Measurements from ENCODE around the gene AQP12B.

DNA sequence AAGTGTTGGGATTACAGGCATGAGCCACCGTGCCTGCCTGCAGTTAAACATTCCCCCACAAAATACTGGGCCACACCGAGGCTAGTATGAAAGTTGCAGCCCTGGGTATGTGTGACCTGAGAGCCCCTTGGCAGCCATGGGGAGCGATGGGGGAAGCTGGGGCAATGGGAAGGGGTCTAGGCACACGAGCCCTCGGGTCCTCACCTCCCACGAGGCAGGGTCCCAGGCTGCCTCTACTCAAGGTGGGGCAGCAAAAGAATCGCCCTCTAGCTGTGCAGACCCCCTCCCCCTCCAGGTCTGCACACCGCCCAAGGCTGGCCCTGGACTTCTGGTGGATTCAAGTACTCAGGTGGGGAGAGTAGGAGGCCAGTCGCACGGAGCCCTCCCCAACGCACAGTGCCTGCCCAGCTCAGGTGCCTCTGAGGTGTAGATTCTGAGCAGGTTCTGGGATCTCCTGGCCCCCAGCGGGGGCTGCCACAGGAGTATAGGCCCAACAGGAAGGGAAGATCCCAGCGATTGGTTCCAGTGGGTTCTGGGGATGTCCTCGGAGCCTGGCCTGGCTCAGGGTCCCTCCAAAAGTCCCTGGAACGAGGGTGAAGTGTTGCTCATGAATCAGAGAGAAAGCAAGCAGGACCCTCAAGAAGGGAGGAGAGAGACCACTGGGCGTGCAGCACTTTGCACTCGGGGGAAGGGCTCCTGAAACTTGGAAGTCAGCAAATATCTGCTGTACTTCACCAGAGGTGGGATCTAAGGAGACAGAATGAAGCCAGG, 54.8 kb downstream of the AQP12B start:
- TF ChIP-seq, protein P1, sequence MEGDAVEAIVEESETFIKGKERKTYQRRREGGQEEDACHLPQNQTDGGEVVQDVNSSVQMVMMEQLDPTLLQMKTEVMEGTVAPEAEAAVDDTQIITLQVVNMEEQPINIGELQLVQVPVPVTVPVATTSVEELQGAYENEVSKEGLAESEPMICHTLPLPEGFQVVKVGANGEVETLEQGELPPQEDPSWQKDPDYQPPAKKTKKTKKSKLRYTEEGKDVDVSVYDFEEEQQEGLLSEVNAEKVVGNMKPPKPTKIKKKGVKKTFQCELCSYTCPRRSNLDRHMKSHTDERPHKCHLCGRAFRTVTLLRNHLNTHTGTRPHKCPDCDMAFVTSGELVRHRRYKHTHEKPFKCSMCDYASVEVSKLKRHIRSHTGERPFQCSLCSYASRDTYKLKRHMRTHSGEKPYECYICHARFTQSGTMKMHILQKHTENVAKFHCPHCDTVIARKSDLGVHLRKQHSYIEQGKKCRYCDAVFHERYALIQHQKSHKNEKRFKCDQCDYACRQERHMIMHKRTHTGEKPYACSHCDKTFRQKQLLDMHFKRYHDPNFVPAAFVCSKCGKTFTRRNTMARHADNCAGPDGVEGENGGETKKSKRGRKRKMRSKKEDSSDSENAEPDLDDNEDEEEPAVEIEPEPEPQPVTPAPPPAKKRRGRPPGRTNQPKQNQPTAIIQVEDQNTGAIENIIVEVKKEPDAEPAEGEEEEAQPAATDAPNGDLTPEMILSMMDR (IDR thresholded peaks at IDR 0.05): no peak
- no peak for TF ChIP-seq ZFX (IDR thresholded peaks at IDR 0.05; ENCODE audit: borderline replicate concordance)
